SU-DHL-6 (cell line): ENCODE data around the gene ANO10.

ENCODE experiments used
- H2AFZ ChIP-seq: fragments of 200-600 bp; sonication (generic); 2 replicates; pipeline ENCODE4 v1.6.1; 2014; ENCODE audit warnings: low read depth, mild to moderate bottlenecking, moderate library complexity, mixed read lengths, antibody characterized with exemption, low read length; ENCODE audit not compliant: severe bottlenecking
- H3F3A ChIP-seq: fragments of 200-600 bp; shearing (Covaris generic); 2 replicates; pipeline ENCODE4 v1.6.0; 2016; ENCODE audit warnings: antibody characterized with exemption, mild to moderate bottlenecking; ENCODE audit not compliant: insufficient read depth
- H3K27ac ChIP-seq: fragments of 200-600 bp; sonication (generic); 2 replicates; pipeline ENCODE4 v1.5.1; 2016; ENCODE audit warnings: low read depth, mild to moderate bottlenecking, low read length, moderate library complexity, mixed read lengths
- H3K27me3 ChIP-seq: fragments of 200-600 bp; sonication (generic), shearing (Covaris generic); 2 replicates; pipeline ENCODE4 v1.6.0; 2014; ENCODE audit warnings: mild to moderate bottlenecking, low read length
- H3K36me3 ChIP-seq: fragments of 200-600 bp; sonication (generic); 2 replicates; pipeline ENCODE4 v1.6.1; 2014; ENCODE audit warnings: mild to moderate bottlenecking, low read length, mixed read lengths
- H3K4me2 ChIP-seq: fragments of 300-600, 200-600 bp; shearing (Covaris generic), sonication (generic); 2 replicates; pipeline ENCODE4 v1.6.0; 2014; ENCODE audit warnings: low read length, low read depth, mild to moderate bottlenecking; ENCODE audit not compliant: poor library complexity, severe bottlenecking
- H3K4me3 ChIP-seq: fragments of 200-600 bp; sonication (generic); 2 replicates; pipeline ENCODE4 v1.5.1; 2014; ENCODE audit warnings: antibody characterized with exemption, low read length, mild to moderate bottlenecking, mixed read lengths; ENCODE audit not compliant: insufficient read depth, poor library complexity, severe bottlenecking
- H3K79me2 ChIP-seq: fragments of 200-600 bp; sonication (generic); 2 replicates; pipeline ENCODE4 v1.6.1; 2014; ENCODE audit warnings: mild to moderate bottlenecking, low read length, moderate library complexity; ENCODE audit not compliant: insufficient read depth
- H3K9ac ChIP-seq: fragments of 200-600 bp; sonication (generic); 2 replicates; pipeline ENCODE4 v1.7.0; 2014; ENCODE audit warnings: mild to moderate bottlenecking, low read length
- H3K9me2 ChIP-seq: fragments of 200-600 bp; sonication (generic); replicated peaks from 2 replicates; pipeline ENCODE4 v1.6.1; 2014; ENCODE audit warnings: low read length; ENCODE audit not compliant: insufficient read depth
- H3K9me3 ChIP-seq: fragments of 200-600 bp; sonication (generic); 2 replicates; pipeline ENCODE4 v1.6.1; 2014; ENCODE audit warnings: low read length, mixed read lengths; ENCODE audit not compliant: insufficient read depth
- H4K20me1 ChIP-seq: fragments of 200-600 bp; sonication (generic); 2 replicates; pipeline ENCODE4 v1.6.1; 2014; ENCODE audit warnings: low read depth, mild to moderate bottlenecking, antibody characterized with exemption, low read length, moderate library complexity, mixed read lengths
- CTCF ChIP-seq: fragments of 200-600 bp; sonication (generic); IDR thresholded peaks from one replicate; pipeline ENCODE4 v1.5.1; 2017; ENCODE audit warnings: antibody characterized with exemption, mild to moderate bottlenecking, low read length, moderate library complexity; ENCODE audit not compliant: insufficient read depth, poor library complexity, severe bottlenecking
- EZH2phosphoT487 ChIP-seq: fragments of 200-600 bp; sonication (generic), shearing (Covaris generic); conservative IDR thresholded peaks from 2 replicates; pipeline ENCODE4 v1.6.1; 2018; ENCODE audit warnings: mild to moderate bottlenecking, antibody characterized with exemption, low read length, moderate library complexity, mixed read lengths

The ANO10 gene

DNA sequence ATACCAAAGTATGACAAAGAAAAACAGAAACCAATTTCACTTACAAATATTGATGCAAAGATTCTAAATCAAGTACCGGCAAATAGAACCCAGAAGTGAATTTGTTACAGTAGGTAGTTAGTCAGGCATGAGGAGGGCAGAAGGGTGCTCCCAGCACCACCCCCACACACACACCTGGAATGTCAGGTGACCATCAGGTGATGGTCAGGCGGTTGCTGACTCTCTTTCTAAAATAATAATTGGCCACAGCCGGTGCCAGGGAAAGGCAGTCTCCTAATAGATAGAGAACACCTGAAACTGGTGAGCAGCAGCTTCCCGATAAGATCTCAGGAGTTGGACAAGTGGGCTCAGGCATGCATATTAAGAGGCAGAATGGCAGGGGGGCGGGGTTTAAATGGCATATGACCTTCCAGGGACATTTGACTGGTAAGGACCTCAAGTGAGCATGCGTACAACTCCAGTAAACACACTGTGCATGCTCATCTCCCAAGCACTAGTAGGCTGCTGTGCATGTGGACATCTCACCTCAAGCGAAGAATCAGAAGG is 131.1 kb downstream of the ANO10 start:
- Histone ChIP-seq H3K9ac (no peak overlapping the region), H3F3A (no peaks in the 10 kb centered on the region), H3K36me3 (no peaks in the 10 kb centered on the region), H3K79me2 (no peaks in the 10 kb centered on the region), H3K9me3 (no peaks in the 10 kb centered on the region), H3K27me3 (no peaks in the 10 kb centered on the region), H4K20me1 (no peaks in the 10 kb centered on the region), H3K4me2 (no peak overlapping the region), H3K27ac (no peak overlapping the region), H3K9me2 (no peaks in the 10 kb centered on the region), H2AFZ (no peak overlapping the region), H3K4me3 (no peak overlapping the region)
- TF ChIP-seq CTCF (no peak), EZH2phosphoT487 (no peak)

- H3K27ac ChIP-seq, result no peak overlapping the region
- H3K9ac ChIP-seq, result no peak overlapping the region
- no peaks in the 10 kb centered on the region for H3F3A ChIP-seq
- H3K4me3 ChIP-seq, result no peak overlapping the region
- no peaks in the 10 kb centered on the region for H4K20me1 ChIP-seq
- H2AFZ ChIP-seq, result no peak overlapping the region
- no peaks in the 10 kb centered on the region for H3K27me3 ChIP-seq
- no peaks in the 10 kb centered on the region for H3K79me2 ChIP-seq
- no peaks in the 10 kb centered on the region for H3K36me3 ChIP-seq
- H3K4me2 ChIP-seq, result no peak overlapping the region
- H3K9me3 ChIP-seq, result no peaks in the 10 kb centered on the region
- TF ChIP-seq EZH2phosphoT487 (no peak), CTCF (no peak)
- no peaks in the 10 kb centered on the region for H3K9me2 ChIP-seq
Observed at GRCh38 chr3:43489930-43490329, 131.9 kb downstream of the ANO10 start.

DNA sequence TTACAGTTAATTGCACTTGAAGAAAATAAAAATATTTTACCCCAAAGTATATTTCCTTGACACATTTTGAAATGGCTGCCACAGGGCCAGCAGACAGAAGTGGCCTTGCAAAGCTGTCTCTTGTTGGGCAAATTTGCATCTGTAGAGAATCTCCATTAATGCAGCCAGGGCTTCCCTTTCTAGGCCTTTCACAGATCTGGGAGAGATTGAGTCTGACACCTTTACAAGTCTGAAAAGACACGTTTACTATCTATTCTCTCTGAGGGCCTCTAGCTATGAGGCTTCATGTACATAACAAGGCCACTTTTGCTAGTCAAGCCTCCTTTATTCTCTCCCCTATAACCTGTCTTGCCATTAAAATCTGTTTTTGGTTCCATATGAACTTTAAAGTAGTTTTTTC is 135.9 kb downstream of the ANO10 start:
- Histone ChIP-seq H3K79me2 (no peaks in the 10 kb centered on the region), H3K27ac (no peak overlapping the region), H3K9ac (no peak overlapping the region), H3K9me3 (no peaks in the 10 kb centered on the region), H3F3A (no peaks in the 10 kb centered on the region), H3K9me2 (no peaks in the 10 kb centered on the region), H3K27me3 (no peaks in the 10 kb centered on the region), H3K4me2 (no peak overlapping the region), H3K36me3 (no peaks in the 10 kb centered on the region), H2AFZ (no peak overlapping the region), H4K20me1 (no peaks in the 10 kb centered on the region), H3K4me3 (no peak overlapping the region)
- TF ChIP-seq CTCF, result no peak
